Neuronal stem cell (in vitro differentiated cells): ENCODE measurements around the gene DOHH.
A peak's percentile ranks its signal among the peaks of the same experiment; 100 is the strongest.

Source experiments
- DNase-seq: peaks from one replicate; pipeline ENCODE4 v3.0.0-alpha.2; 2013; ENCODE audit warnings: low spot score
- H2AFZ ChIP-seq: one replicate; pipeline ENCODE4 v1.6.1; 2013; ENCODE audit warnings: mild to moderate bottlenecking, low read length, inconsistent platforms
- H2AK5ac ChIP-seq: 2 replicates; pipeline ENCODE4 v1.6.1; 2013; ENCODE audit warnings: low read depth, mild to moderate bottlenecking, inconsistent platforms, low read length, moderate library complexity, mixed read lengths
- H2BK120ac ChIP-seq: 2 replicates; pipeline ENCODE4 v1.6.1; 2013; ENCODE audit warnings: low read depth, mild to moderate bottlenecking, inconsistent platforms, low read length, moderate library complexity, mixed read lengths
- H2BK12ac ChIP-seq: one replicate; pipeline ENCODE4 v1.6.1; 2013; ENCODE audit warnings: low read length, inconsistent platforms
- H2BK15ac ChIP-seq: 2 replicates; pipeline ENCODE4 v1.6.1; 2013; ENCODE audit warnings: mild to moderate bottlenecking, low read length, inconsistent platforms, mixed read lengths
- H2BK5ac ChIP-seq: one replicate; pipeline ENCODE4 v1.6.1; 2013; ENCODE audit warnings: inconsistent platforms, mild to moderate bottlenecking, low read length, moderate library complexity
- H3K14ac ChIP-seq: one replicate; pipeline ENCODE4 v1.6.1; 2013; ENCODE audit warnings: low read length, inconsistent platforms
- H3K18ac ChIP-seq: 2 replicates; pipeline ENCODE4 v1.6.1; 2013; ENCODE audit warnings: low read length, inconsistent platforms
- H3K23ac ChIP-seq: 2 replicates; pipeline ENCODE4 v1.6.1; 2013; ENCODE audit warnings: low read depth, mild to moderate bottlenecking, mixed read lengths, low read length, inconsistent platforms; ENCODE audit not compliant: poor library complexity
- H3K27ac ChIP-seq: replicated peaks from 3 replicates; pipeline ENCODE4 v1.5.1; 2013; ENCODE audit warnings: low read length, inconsistent platforms
- H3K27me3 ChIP-seq, 3 experiments: 2 replicates each; pipeline ENCODE4 v1.6.1; 2013; ENCODE audit warnings: low read length in 3 of 3, mild to moderate bottlenecking in 2 of 3, inconsistent platforms in 1 of 3, low read depth in 1 of 3, mixed read lengths in 1 of 3, moderate library complexity in 1 of 3; ENCODE audit not compliant: control insufficient read depth in 3 of 3, insufficient read depth in 3 of 3
- H3K36me3 ChIP-seq, 2 donors: replicated peaks in 1 of 2; 2 replicates each; pipeline ENCODE4 v1.6.1; 2013; ENCODE audit warnings: low read length in 2 of 2; ENCODE audit not compliant: control insufficient read depth in 2 of 2, insufficient read depth in 2 of 2
- H3K4ac ChIP-seq: 2 replicates; pipeline ENCODE4 v1.6.1; 2013; ENCODE audit warnings: inconsistent platforms, mild to moderate bottlenecking, low read length, moderate library complexity
- H3K4me1 ChIP-seq, 2 donors: 1 replicate in 1 of 2; 2 replicates in 1 of 2; pipeline ENCODE4 v1.6.1; 2013; ENCODE audit warnings: low read length in 2 of 2, low read depth in 1 of 2; ENCODE audit not compliant: control insufficient read depth in 2 of 2, insufficient read depth in 1 of 2
- H3K4me2 ChIP-seq: one replicate; pipeline ENCODE4 v1.6.1; 2013; ENCODE audit warnings: mild to moderate bottlenecking, low read length, inconsistent platforms; ENCODE audit not compliant: insufficient read depth, poor library complexity, severe bottlenecking
- H3K4me3 ChIP-seq, 2 donors: 2 replicates each; pipeline ENCODE4 v1.5.1; 2013; ENCODE audit warnings: low read length in 2 of 2, mild to moderate bottlenecking in 2 of 2, inconsistent platforms in 1 of 2, moderate library complexity in 1 of 2
- H3K79me1 ChIP-seq: one replicate; pipeline ENCODE4 v1.6.1; 2013; ENCODE audit warnings: low read depth, mild to moderate bottlenecking, inconsistent platforms, low read length, moderate library complexity
- H3K9ac ChIP-seq: one replicate; pipeline ENCODE4 v1.6.1; 2013; ENCODE audit warnings: mild to moderate bottlenecking, low read depth, low read length, inconsistent platforms; ENCODE audit not compliant: poor library complexity
- H3K9me3 ChIP-seq, 2 donors: replicated peaks in 1 of 2; 2 replicates each; pipeline versions ENCODE3 to v1.6.1; 2013; ENCODE audit warnings: low read length in 2 of 2, mild to moderate bottlenecking in 2 of 2, inconsistent platforms in 1 of 2, low read depth in 1 of 2, mixed read lengths in 1 of 2, moderate library complexity in 1 of 2; ENCODE audit not compliant: control insufficient read depth in 2 of 2, insufficient read depth in 1 of 2
- H4K8ac ChIP-seq: one replicate; pipeline ENCODE4 v1.6.1; 2013; ENCODE audit warnings: low read depth, mild to moderate bottlenecking, inconsistent platforms, low read length, moderate library complexity
- H4K91ac ChIP-seq: one replicate; pipeline ENCODE4 v1.6.1; 2013; ENCODE audit warnings: low read length, low read depth, mild to moderate bottlenecking, inconsistent platforms; ENCODE audit not compliant: poor library complexity
- WGBS, 2 donors: extraction: QIAGEN DNeasy Blood & Tissue Kit; methylation state at CpG; one replicate each; pipeline ENCODE4 v1.1.7; 2013; ENCODE audit warnings: missing lambda C conversion rate in 2 of 2, mixed read lengths in 1 of 2; ENCODE audit not compliant: insufficient read length in 2 of 2, insufficient replicate concordance in 1 of 2; ENCODE audit errors: extremely low coverage in 2 of 2; 5-methylcytosine and 5-hydroxymethylcytosine counted together

The DOHH gene

DNA sequence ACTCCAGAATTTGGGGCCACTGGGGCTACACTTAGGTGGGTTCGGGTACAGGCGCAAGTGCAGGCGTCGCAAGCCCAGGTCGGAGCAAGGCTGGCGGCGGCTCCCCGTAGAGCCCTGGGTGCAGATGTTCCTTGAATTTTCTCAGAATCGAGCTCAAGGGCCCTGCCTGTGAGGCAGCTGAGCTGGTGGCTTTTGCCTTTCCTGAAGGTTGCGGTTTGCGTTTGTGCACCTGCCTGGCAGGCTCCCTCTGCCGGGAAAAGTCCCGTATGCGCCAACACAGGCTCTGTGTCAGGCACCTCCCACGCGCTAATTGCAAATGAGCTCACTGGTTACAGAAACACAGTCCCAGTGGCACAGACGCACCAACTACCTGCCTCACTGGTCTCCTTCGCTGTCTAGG, 5.9 kb downstream of the DOHH start:
- Histone ChIP-seq H2BK15ac (no peak overlapping the region), H2AK5ac (no peak overlapping the region), H3K79me1 (peaks cover 3% of the 10 kb centered on the region), H3K27me3 (no peaks in the 10 kb centered on the region), H2AFZ (no peak overlapping the region), H3K27ac (no peak overlapping the region), H4K8ac (no peak overlapping the region), H3K9me3 (no peaks in the 10 kb centered on the region), H3K9ac (no peak overlapping the region), H3K4me2 (no peak overlapping the region), H3K14ac (no peak overlapping the region), H2BK12ac (no peak overlapping the region), H2BK5ac (no peak overlapping the region), H3K23ac (no peak overlapping the region), H3K18ac (no peak overlapping the region), H2BK120ac (no peak overlapping the region), H3K4me1 (no peaks in the 10 kb centered on the region), H3K4ac (no peak overlapping the region), H3K4me3 (peak overlapping the region in 1 of 2 donors; percentile 12), H3K36me3 (peaks cover 15 to 49% of the 10 kb centered on the region in 2 donors), H4K91ac (no peak overlapping the region)
- WGBS, 2 donors: no CpG with 5 or more reads among the region's 18 CpGs
- no peak for DNase-seq

DNA sequence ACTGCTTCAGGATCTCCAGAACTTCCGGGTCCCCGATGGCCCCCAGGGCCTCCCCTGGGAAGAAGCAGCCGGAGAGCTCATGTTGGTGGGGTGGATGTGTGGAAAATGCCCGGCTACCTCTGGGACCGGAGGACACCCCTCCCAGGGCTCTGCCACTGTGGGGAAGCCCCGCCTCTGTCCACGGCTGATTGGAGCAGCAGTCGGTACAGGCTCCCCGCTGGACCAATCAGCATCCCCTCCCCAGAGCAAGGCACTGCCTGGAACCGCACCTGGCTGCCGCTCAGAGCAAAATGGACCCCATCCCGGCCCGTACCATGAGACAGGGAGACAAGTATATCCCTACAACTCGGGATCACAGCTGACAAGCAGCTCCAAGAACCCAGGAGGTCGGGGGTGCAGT, 6.4 kb downstream of the DOHH start:
- Histone ChIP-seq H3K4me3 (no peak overlapping the region), H3K27me3 (no peaks in the 10 kb centered on the region), H3K9ac (no peak overlapping the region), H2BK120ac (no peak overlapping the region), H3K14ac (no peak overlapping the region), H2AFZ (no peak overlapping the region), H3K9me3 (no peaks in the 10 kb centered on the region), H4K8ac (no peak overlapping the region), H3K4me2 (no peak overlapping the region), H3K18ac (no peak overlapping the region), H2BK15ac (no peak overlapping the region), H3K27ac (no peak overlapping the region), H3K4me1 (no peaks in the 10 kb centered on the region), H3K4ac (no peak overlapping the region), H2BK12ac (no peak overlapping the region), H4K91ac (no peak overlapping the region), H2AK5ac (no peak overlapping the region), H3K36me3 (peaks cover 15 to 49% of the 10 kb centered on the region in 2 donors), H3K23ac (no peak overlapping the region), H2BK5ac (no peak overlapping the region), H3K79me1 (peaks cover 3% of the 10 kb centered on the region)
- no CpG with 5 or more reads among the region's 15 CpGs for WGBS, 2 donors
- DNase-seq: no peak

DNA sequence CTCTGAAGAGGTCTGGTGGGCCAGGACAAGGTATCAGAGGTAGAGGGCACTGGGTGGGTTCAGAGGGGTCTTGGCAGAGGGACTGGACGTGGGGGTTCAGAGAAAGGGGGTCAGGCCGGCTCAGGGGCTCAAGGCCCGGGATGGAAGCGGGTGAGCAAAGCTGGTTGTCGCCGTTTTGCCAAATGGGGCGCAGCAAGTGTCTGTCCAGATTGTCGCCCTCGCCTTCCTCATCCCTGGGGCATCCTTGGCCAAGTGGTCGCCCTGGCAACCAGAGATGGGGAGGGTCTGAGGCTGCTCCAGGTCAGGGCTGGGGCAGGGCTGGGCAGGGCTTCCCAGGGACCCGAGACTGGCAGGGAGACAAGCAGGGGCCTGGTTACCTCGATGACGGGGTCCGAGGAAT, 6.8 kb downstream of the DOHH start:
- H3K18ac ChIP-seq: no peak overlapping the region
- H3K14ac ChIP-seq: no peak overlapping the region
- H3K36me3 ChIP-seq: peaks cover 15 to 49% of the 10 kb centered on the region in 2 donors
- no peak overlapping the region for H2BK15ac ChIP-seq
- H2BK120ac ChIP-seq: no peak overlapping the region
- no peak overlapping the region for H3K23ac ChIP-seq
- H2BK12ac ChIP-seq: peak overlapping the region; percentile 41
- H4K91ac ChIP-seq: no peak overlapping the region
- no peak overlapping the region for H3K9ac ChIP-seq
- no peak overlapping the region for H3K4me3 ChIP-seq
- no peak for DNase-seq
- no peaks in the 10 kb centered on the region for H3K4me1 ChIP-seq
- H3K27me3 ChIP-seq: no peaks in the 10 kb centered on the region
- H3K27ac ChIP-seq: no peak overlapping the region
- no CpG with 5 or more reads among the region's 14 CpGs for WGBS, 2 donors
- H2AK5ac ChIP-seq: no peak overlapping the region
- H3K79me1 ChIP-seq: peaks cover 3% of the 10 kb centered on the region
- H2AFZ ChIP-seq: no peak overlapping the region
- no peak overlapping the region for H3K4ac ChIP-seq
- no peak overlapping the region for H4K8ac ChIP-seq
- H2BK5ac ChIP-seq: no peak overlapping the region
- no peak overlapping the region for H3K4me2 ChIP-seq
- no peaks in the 10 kb centered on the region for H3K9me3 ChIP-seq

DNA sequence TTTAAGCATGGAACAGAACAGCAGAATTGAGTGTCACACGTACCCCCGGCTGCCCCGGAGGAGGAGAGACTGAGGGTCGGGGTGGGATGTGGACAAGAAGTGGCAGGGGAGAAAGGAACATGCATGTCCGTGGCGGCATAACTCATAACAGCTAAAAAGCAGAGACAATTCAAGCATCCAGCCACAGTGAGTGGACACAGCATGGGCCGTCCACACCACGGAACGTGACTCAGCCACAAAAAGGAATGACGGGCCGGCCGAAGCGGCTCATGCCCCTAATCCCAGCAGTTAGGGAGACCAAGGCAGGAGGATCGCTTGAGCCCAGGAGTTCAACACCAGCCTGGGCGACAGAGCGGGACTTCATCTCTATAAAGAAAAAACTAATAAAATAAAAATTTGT, 7.6 kb downstream of the DOHH start:
- no peak overlapping the region for H3K18ac ChIP-seq
- no peak overlapping the region for H2AFZ ChIP-seq
- H3K4ac ChIP-seq: no peak overlapping the region
- H3K9ac ChIP-seq: no peak overlapping the region
- no peak overlapping the region for H3K14ac ChIP-seq
- H3K23ac ChIP-seq: no peak overlapping the region
- H2BK15ac ChIP-seq: no peak overlapping the region
- H4K8ac ChIP-seq: no peak overlapping the region
- DNase-seq: no peak
- H3K36me3 ChIP-seq: peaks cover 15 to 49% of the 10 kb centered on the region in 2 donors
- no peak overlapping the region for H2BK12ac ChIP-seq
- H3K4me3 ChIP-seq: no peak overlapping the region
- no peak overlapping the region for H2BK5ac ChIP-seq
- H3K9me3 ChIP-seq: no peaks in the 10 kb centered on the region
- H3K79me1 ChIP-seq: peaks cover 3% of the 10 kb centered on the region
- WGBS, 2 donors: no CpG with 5 or more reads among the region's 16 CpGs
- H3K27me3 ChIP-seq: no peaks in the 10 kb centered on the region
- H3K27ac ChIP-seq: no peak overlapping the region
- H2BK120ac ChIP-seq: no peak overlapping the region
- H4K91ac ChIP-seq: no peak overlapping the region
- no peaks in the 10 kb centered on the region for H3K4me1 ChIP-seq
- H2AK5ac ChIP-seq: no peak overlapping the region
- H3K4me2 ChIP-seq: no peak overlapping the region
